ENCODE results near the gene JUN. TPM values are rescaled to one million over a fixed set of nuclear protein-coding genes. Genes with fewer than 3 reads are reported as not detected.

The JUN gene
- polyA plus RNA-seq, 1 of the 3 experiments (the other 2 are of a cell fraction): 66.5 TPM

GRCh38 chr1:58782178-58783089, 1.4 kb downstream of the JUN start:
- ChIA-PET POLR2A (interaction anchor here (1.1 kb wide), 1 partner anchor 10 kb away, joined by 3 read pairs; no protein-coding TSS in a partner anchor), CTCF (interaction anchor here (0.6 to 4.6 kb wide), 18 partner anchors 13 to 977 kb away, joined by 3 to 27 read pairs (median 4); no protein-coding TSS in a partner anchor)
- peak overlapping the region; percentile 93 to 97 for H3K27ac ChIP-seq (ENCODE audit: low read depth in 2 of 2, low read length in 1 of 2)
- H3K9me3 ChIP-seq: no peaks in the 10 kb centered on the region
- DNase-seq: peak; percentile 77
- peaks cover 5 to 25% of the 10 kb centered on the region in 2 experiments; a peak in 2 of 4 replicates for H3K4me1 ChIP-seq (ENCODE audit: control insufficient read depth in 1 of 2, insufficient read depth in 2 of 2, low read depth in 1 of 2, low read length in 1 of 2)
- H3K79me2 ChIP-seq (ENCODE audit: insufficient read depth): peaks cover 39% of the 10 kb centered on the region
- H3K9me2 ChIP-seq: no peaks in the 10 kb centered on the region
- 0% methylated on average over 15 of the region's 82 CpGs for WGBS (ENCODE audit: low lambda C conversion rate)
- peaks cover 43% of the 10 kb centered on the region for H3F3A ChIP-seq (replicated peaks; ENCODE audit: insufficient read depth)
- peak overlapping the region; percentile 86 to 89 for H3K4me3 ChIP-seq (ENCODE audit: low read depth in 2 of 2, low read length in 1 of 2)
- H4K20me1 ChIP-seq (ENCODE audit: insufficient read depth): peaks cover 44% of the 10 kb centered on the region
- no peak overlapping the region for H2AFZ ChIP-seq (ENCODE audit: low read depth)
- H3K36me3 ChIP-seq (replicated peaks in 1 of 2; ENCODE audit: control insufficient read depth in 1 of 2, insufficient read depth in 2 of 2, low read length in 1 of 2): peaks cover 14 to 30% of the 10 kb centered on the region in 2 experiments
- TF ChIP-seq, protein P1, sequence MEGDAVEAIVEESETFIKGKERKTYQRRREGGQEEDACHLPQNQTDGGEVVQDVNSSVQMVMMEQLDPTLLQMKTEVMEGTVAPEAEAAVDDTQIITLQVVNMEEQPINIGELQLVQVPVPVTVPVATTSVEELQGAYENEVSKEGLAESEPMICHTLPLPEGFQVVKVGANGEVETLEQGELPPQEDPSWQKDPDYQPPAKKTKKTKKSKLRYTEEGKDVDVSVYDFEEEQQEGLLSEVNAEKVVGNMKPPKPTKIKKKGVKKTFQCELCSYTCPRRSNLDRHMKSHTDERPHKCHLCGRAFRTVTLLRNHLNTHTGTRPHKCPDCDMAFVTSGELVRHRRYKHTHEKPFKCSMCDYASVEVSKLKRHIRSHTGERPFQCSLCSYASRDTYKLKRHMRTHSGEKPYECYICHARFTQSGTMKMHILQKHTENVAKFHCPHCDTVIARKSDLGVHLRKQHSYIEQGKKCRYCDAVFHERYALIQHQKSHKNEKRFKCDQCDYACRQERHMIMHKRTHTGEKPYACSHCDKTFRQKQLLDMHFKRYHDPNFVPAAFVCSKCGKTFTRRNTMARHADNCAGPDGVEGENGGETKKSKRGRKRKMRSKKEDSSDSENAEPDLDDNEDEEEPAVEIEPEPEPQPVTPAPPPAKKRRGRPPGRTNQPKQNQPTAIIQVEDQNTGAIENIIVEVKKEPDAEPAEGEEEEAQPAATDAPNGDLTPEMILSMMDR (IDR thresholded peaks at IDR 0.05): no peak
- TF ChIP-seq, protein P2, sequence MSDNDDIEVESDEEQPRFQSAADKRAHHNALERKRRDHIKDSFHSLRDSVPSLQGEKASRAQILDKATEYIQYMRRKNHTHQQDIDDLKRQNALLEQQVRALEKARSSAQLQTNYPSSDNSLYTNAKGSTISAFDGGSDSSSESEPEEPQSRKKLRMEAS (IDR thresholded peaks at IDR 0.05; ENCODE audit: low read depth): no peak
- peak; percentile 32; the same call in 1 of the 2 replicates for TF ChIP-seq SMC3 (IDR thresholded peaks at IDR 0.05; ENCODE audit: low read depth, low read length)
- TF ChIP-seq EP300 (IDR thresholded peaks at IDR 0.05; ENCODE audit: borderline replicate concordance in 1 of 2, low read depth in 1 of 2, low read length in 1 of 2): no peak
- TF ChIP-seq FOSL2 (IDR thresholded peaks at IDR 0.05; ENCODE audit: borderline replicate concordance, low read depth): no peak
- no peak for TF ChIP-seq EZH2phosphoT487 (IDR thresholded peaks at IDR 0.05; ENCODE audit: borderline replicate concordance, low read depth)
- TF ChIP-seq GATA2 (CRISPR knock-in tag; IDR thresholded peaks at IDR 0.05): peak; percentile 16; the same call in 1 of the 2 replicates
- TF ChIP-seq, protein P3, sequence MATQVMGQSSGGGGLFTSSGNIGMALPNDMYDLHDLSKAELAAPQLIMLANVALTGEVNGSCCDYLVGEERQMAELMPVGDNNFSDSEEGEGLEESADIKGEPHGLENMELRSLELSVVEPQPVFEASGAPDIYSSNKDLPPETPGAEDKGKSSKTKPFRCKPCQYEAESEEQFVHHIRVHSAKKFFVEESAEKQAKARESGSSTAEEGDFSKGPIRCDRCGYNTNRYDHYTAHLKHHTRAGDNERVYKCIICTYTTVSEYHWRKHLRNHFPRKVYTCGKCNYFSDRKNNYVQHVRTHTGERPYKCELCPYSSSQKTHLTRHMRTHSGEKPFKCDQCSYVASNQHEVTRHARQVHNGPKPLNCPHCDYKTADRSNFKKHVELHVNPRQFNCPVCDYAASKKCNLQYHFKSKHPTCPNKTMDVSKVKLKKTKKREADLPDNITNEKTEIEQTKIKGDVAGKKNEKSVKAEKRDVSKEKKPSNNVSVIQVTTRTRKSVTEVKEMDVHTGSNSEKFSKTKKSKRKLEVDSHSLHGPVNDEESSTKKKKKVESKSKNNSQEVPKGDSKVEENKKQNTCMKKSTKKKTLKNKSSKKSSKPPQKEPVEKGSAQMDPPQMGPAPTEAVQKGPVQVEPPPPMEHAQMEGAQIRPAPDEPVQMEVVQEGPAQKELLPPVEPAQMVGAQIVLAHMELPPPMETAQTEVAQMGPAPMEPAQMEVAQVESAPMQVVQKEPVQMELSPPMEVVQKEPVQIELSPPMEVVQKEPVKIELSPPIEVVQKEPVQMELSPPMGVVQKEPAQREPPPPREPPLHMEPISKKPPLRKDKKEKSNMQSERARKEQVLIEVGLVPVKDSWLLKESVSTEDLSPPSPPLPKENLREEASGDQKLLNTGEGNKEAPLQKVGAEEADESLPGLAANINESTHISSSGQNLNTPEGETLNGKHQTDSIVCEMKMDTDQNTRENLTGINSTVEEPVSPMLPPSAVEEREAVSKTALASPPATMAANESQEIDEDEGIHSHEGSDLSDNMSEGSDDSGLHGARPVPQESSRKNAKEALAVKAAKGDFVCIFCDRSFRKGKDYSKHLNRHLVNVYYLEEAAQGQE (IDR thresholded peaks at IDR 0.05; ENCODE audit: low read depth, low read length): 0 out of 2 replicates have a peak, but pooled peaks have one; percentile 17
- TF ChIP-seq SIN3A (IDR thresholded peaks at IDR 0.05; ENCODE audit: borderline replicate concordance, low read depth, low read length): 0 out of 2 replicates have a peak, but pooled peaks have one; percentile 0
- 0 out of 2 replicates have a peak, but pooled peaks have one; percentile 29 for TF ChIP-seq FOXM1 (IDR thresholded peaks at IDR 0.05; ENCODE audit: low read depth)
- no peak for TF ChIP-seq GABPA (IDR thresholded peaks at IDR 0.05; ENCODE audit: low read depth)
- TF ChIP-seq CHD2 (IDR thresholded peaks at IDR 0.05; ENCODE audit: low read length, partially characterized antibody): no peak
- peak; percentile 58 for TF ChIP-seq POLR2AphosphoS5 (IDR thresholded peaks at IDR 0.05; ENCODE audit: low read depth, low read length)
- TF ChIP-seq RAD21 (IDR thresholded peaks at IDR 0.05; ENCODE audit: low read length): peak; percentile 56
- H3K27me3 ChIP-seq (ENCODE audit: insufficient read depth): no peaks in the 10 kb centered on the region
- peak overlapping the region; percentile 99 for H3K9ac ChIP-seq
- H3K4me2 ChIP-seq: peak overlapping the region; percentile 85

All from SK-N-SH (cell line).